Endothelial cell (in vitro differentiated cells): ENCODE measurements around the gene CACNA1C. TPM values are rescaled to one million over a fixed set of nuclear protein-coding genes. Genes with fewer than 3 reads are reported as not detected.

ENCODE experiments used
- DNase-seq: peaks from one replicate; pipeline ENCODE4 v3.0.0; 2021; ENCODE audit warnings: low spot score
- H3K27ac Mint-ChIP-seq: one replicate; pipeline ENCODE4 v1.8.0; 2021; ENCODE audit warnings: mixed read lengths, inconsistent platforms; ENCODE audit not compliant: unreplicated experiment
- H3K27me3 Mint-ChIP-seq: one replicate; pipeline ENCODE4 v1.8.0; 2021; ENCODE audit warnings: mild to moderate bottlenecking, moderate library complexity, mixed read lengths, inconsistent platforms; ENCODE audit not compliant: unreplicated experiment
- H3K36me3 Mint-ChIP-seq: one replicate; pipeline ENCODE4 v1.8.0; 2021; ENCODE audit warnings: mild to moderate bottlenecking, low read depth, mixed read lengths, inconsistent platforms; ENCODE audit not compliant: unreplicated experiment
- H3K4me1 Mint-ChIP-seq: one replicate; pipeline ENCODE4 v1.8.0; 2021; ENCODE audit warnings: mild to moderate bottlenecking, mixed read lengths, inconsistent platforms; ENCODE audit not compliant: unreplicated experiment
- H3K4me3 Mint-ChIP-seq: one replicate; pipeline ENCODE4 v1.8.0; 2021; ENCODE audit warnings: mild to moderate bottlenecking, mixed read lengths, inconsistent platforms; ENCODE audit not compliant: unreplicated experiment
- H3K9me3 Mint-ChIP-seq: one replicate; pipeline ENCODE4 v1.8.0; 2021; ENCODE audit warnings: mixed read lengths, inconsistent platforms; ENCODE audit not compliant: unreplicated experiment
- CTCF ChIP-seq: fragments of 200-600 bp; sonication (generic); IDR thresholded peaks from one replicate; pipeline ENCODE4 v1.5.0; 2021; ENCODE audit warnings: antibody characterized with exemption; ENCODE audit not compliant: unreplicated experiment
- total RNA-seq: library from RNA; stranded (reverse); fragmentation: NEBNext Ultra II Directional; extraction: Animal tissue kit (Norgen Biotek cat#: 25700); gene quantifications from one replicate; pipeline ENCODE4 v1.2.1, GENCODE V29; 2021; ENCODE audit not compliant: unreplicated experiment

Gene CACNA1C
- total RNA-seq, 1 donor from 2014 or later = 11.1 TPM

GRCh38 chr12:2510045-2510444 is 457.3 kb downstream of the CACNA1C start:
- Mint-ChIP-seq H3K4me3 (no peak overlapping the region), H3K4me1 (peaks cover 4% of the 10 kb centered on the region), H3K27me3 (no peaks in the 10 kb centered on the region), H3K36me3 (peaks cover 3% of the 10 kb centered on the region), H3K27ac (no peak overlapping the region), H3K9me3 (no peaks in the 10 kb centered on the region)
- no peak for TF ChIP-seq CTCF
- no peak for DNase-seq

GRCh38 chr12:2513141-2514037 is 460.6 kb downstream of the CACNA1C start:
- H3K27me3 Mint-ChIP-seq = peaks cover 15% of the 10 kb centered on the region
- H3K4me3 Mint-ChIP-seq = no peak overlapping the region
- no peaks in the 10 kb centered on the region for H3K9me3 Mint-ChIP-seq
- TF ChIP-seq CTCF = no peak
- DNase-seq = no peak
- H3K27ac Mint-ChIP-seq = no peak overlapping the region
- H3K36me3 Mint-ChIP-seq = peaks cover 3% of the 10 kb centered on the region
- H3K4me1 Mint-ChIP-seq = no peaks in the 10 kb centered on the region

GRCh38 chr12:2514038-2514340 is 461.2 kb downstream of the CACNA1C start:
- TF ChIP-seq CTCF = no peak
- Mint-ChIP-seq H3K36me3 (peaks cover 4% of the 10 kb centered on the region), H3K27ac (no peak overlapping the region), H3K27me3 (peaks cover 15% of the 10 kb centered on the region), H3K4me1 (no peaks in the 10 kb centered on the region), H3K9me3 (no peaks in the 10 kb centered on the region), H3K4me3 (no peak overlapping the region)
- no peak for DNase-seq

- no peak for DNase-seq
- H3K27me3 Mint-ChIP-seq = peaks cover 20% of the 10 kb centered on the region
- TF ChIP-seq CTCF = no peak
- H3K4me1 Mint-ChIP-seq = peaks cover 6% of the 10 kb centered on the region
- no peak overlapping the region for H3K27ac Mint-ChIP-seq
- H3K4me3 Mint-ChIP-seq = no peak overlapping the region
- peaks cover 12% of the 10 kb centered on the region for H3K36me3 Mint-ChIP-seq
- H3K9me3 Mint-ChIP-seq = no peaks in the 10 kb centered on the region
Observed at GRCh38 chr12:2520722-2521246, 468.0 kb downstream of the CACNA1C start.

GRCh38 chr12:2523317-2523716 is 470.5 kb downstream of the CACNA1C start:
- Mint-ChIP-seq H3K36me3 (peaks cover 13% of the 10 kb centered on the region), H3K27ac (no peak overlapping the region), H3K9me3 (no peaks in the 10 kb centered on the region), H3K4me1 (peaks cover 20% of the 10 kb centered on the region), H3K27me3 (peaks cover 10% of the 10 kb centered on the region), H3K4me3 (no peak overlapping the region)
- TF ChIP-seq CTCF = no peak
- no peak for DNase-seq
